K562 (cell line): Measurements from ENCODE around the gene ADGRB3. TPM values are rescaled to one million over a fixed set of nuclear protein-coding genes. Genes with fewer than 3 reads are reported as not detected.

ENCODE experiments used
- ATAC-seq: fragments of 200-7000 bp; cut with Tn5 transposase; 3 replicates; pipeline ENCODE4 v1.9.1; 2020; ENCODE audit warnings: moderate library complexity
- BruUV-seq: library from RNA; stranded (reverse); fragments of 400-500 nt; replicated peaks from 2 replicates; lab custom pipeline; 2021; lab: Mats Ljungman, UMichigan
- CTCF ChIA-PET: fragments of 300-600 bp; formaldehyde crosslinking; extraction: SDS; loops from one replicate; lab custom pipeline; 2021; ENCODE audit warnings: low intra/inter-chr PET ratio; lab: Yijun Ruan, JAX
- POLR2A ChIA-PET: fragments of 300-600, 350-650 bp; sonication (Branson Sonifier 250); formaldehyde crosslinking; extraction: SDS; loops from one replicate; lab custom pipeline; 2021; ENCODE audit warnings: antibody characterized with exemption, inconsistent platforms; lab: Yijun Ruan, JAX
- DNase-seq, 4 experiments: peaks; one replicate each; pipeline versions ENCODE4 v3.0.0 to v3.0.0-alpha.2; 2011 to 2018; ENCODE audit warnings: low spot score in 3 of 4, mixed read lengths in 3 of 4; ENCODE audit errors: extremely low read depth in 1 of 4
- FAIRE-seq: peaks from 2 replicates; lab custom pipeline; 2011; peaks lifted over from hg19 to GRCh38; lab: Jason Lieb, UNC
- H2AFZ ChIP-seq: 2 replicates; pipeline ENCODE4 v1.6.0; 2011; ENCODE audit warnings: low read depth, low read length, control low read depth, inconsistent platforms
- H3K27ac ChIP-seq: fragments of 200-600 bp; 3 replicates; pipeline ENCODE4 v1.8.0; 2011; ENCODE audit warnings: low read depth, mild to moderate bottlenecking, control low read depth, inconsistent platforms, low read length, moderate library complexity, mixed read lengths; ENCODE audit errors: extremely low read depth
- H3K27me3 ChIP-seq, 2 experiments: fragments of 300-600 bp in 1 of 2; 2 replicates in 1 of 2; 3 replicates in 1 of 2; pipeline versions ENCODE4 v1.6.0 to v1.8.0; 2011; ENCODE audit warnings: inconsistent platforms in 2 of 2, low read length in 2 of 2, mild to moderate bottlenecking in 1 of 2, mixed read lengths in 1 of 2, moderate library complexity in 1 of 2; ENCODE audit not compliant: control insufficient read depth in 2 of 2, insufficient read depth in 2 of 2
- H3K36me3 ChIP-seq: fragments of 300-600 bp; 3 replicates; pipeline ENCODE4 v1.8.0; 2011; ENCODE audit warnings: mild to moderate bottlenecking, low read length, inconsistent platforms; ENCODE audit not compliant: control insufficient read depth, insufficient read depth
- H3K4me1 ChIP-seq, 2 experiments: fragments of 200-600 bp in 1 of 2; replicated peaks in 1 of 2; 2 replicates in 1 of 2; 3 replicates in 1 of 2; pipeline versions ENCODE4 v1.5.1 to v1.8.0; 2011; ENCODE audit warnings: inconsistent platforms in 2 of 2, low read length in 2 of 2, mild to moderate bottlenecking in 1 of 2, mixed read lengths in 1 of 2, moderate library complexity in 1 of 2; ENCODE audit not compliant: control insufficient read depth in 2 of 2, insufficient read depth in 2 of 2
- H3K4me2 ChIP-seq: 2 replicates; pipeline ENCODE4 v1.6.1; 2011; ENCODE audit warnings: low read length, control low read depth, inconsistent platforms, mixed read lengths; ENCODE audit not compliant: insufficient read depth
- H3K4me3 ChIP-seq: fragments of 200-600 bp; sonication (generic), shearing (Covaris generic); 2 replicates; pipeline ENCODE4 v1.5.1; 2016; ENCODE audit warnings: control low read depth, inconsistent platforms
- H3K79me2 ChIP-seq: fragments of 200-600 bp; 3 replicates; pipeline ENCODE4 v1.8.0; 2011; ENCODE audit warnings: low read length, inconsistent platforms; ENCODE audit not compliant: control insufficient read depth, insufficient read depth
- H3K9ac ChIP-seq, 2 experiments: 2 replicates each; pipeline versions ENCODE4 v1.6.0 to v1.6.1; 2011; ENCODE audit warnings: low read depth in 2 of 2, low read length in 2 of 2, control low read depth in 1 of 2, inconsistent platforms in 1 of 2, mild to moderate bottlenecking in 1 of 2, mixed read lengths in 1 of 2; ENCODE audit not compliant: insufficient read depth in 1 of 2
- H3K9me1 ChIP-seq: one replicate; pipeline ENCODE4 v1.6.0; 2011; ENCODE audit warnings: inconsistent platforms, mild to moderate bottlenecking, low read length, moderate library complexity; ENCODE audit not compliant: control insufficient read depth, insufficient read depth
- H3K9me3 ChIP-seq: replicated peaks from 2 replicates; pipeline ENCODE4 v1.5.1; 2011; ENCODE audit warnings: low read depth, low read length, inconsistent platforms; ENCODE audit not compliant: control insufficient read depth, insufficient read depth
- H4K20me1 ChIP-seq: replicated peaks from 2 replicates; pipeline ENCODE4 v1.6.1; 2011; ENCODE audit warnings: low read length, inconsistent platforms, mixed read lengths; ENCODE audit not compliant: control insufficient read depth, insufficient read depth
- ARNT ChIP-seq, 2 experiments: fragments of 450-650 bp; IDR thresholded peaks; 2 replicates each; pipeline ENCODE4 v1.6.1; 2016; ENCODE audit warnings: mild to moderate bottlenecking in 1 of 2
- BHLHE40 ChIP-seq: IDR thresholded peaks from 2 replicates; pipeline ENCODE4 v1.6.1; 2011; ENCODE audit warnings: low read length, improper control_type of control experiment
- ILF3 ChIP-seq: fragments of 450-650 bp; IDR thresholded peaks from 2 replicates; pipeline ENCODE4 v1.6.1; 2018; ENCODE audit warnings: antibody characterized with exemption, mild to moderate bottlenecking, moderate library complexity, borderline replicate concordance
- MAFG ChIP-seq: fragments of 450-650 bp; conservative IDR thresholded peaks from 2 replicates; pipeline ENCODE4 v1.6.1; 2016; ENCODE audit warnings: missing genetic modification characterization, missing compliant biosample characterization
- NR1H2 ChIP-seq: sonication (generic); formaldehyde crosslinking; IDR thresholded peaks from 2 replicates; pipeline ENCODE4 v1.4.0; 2020; ENCODE audit warnings: mild to moderate bottlenecking, missing genetic modification reagents
- SMARCA5 ChIP-seq: fragments of 450-650 bp; IDR thresholded peaks from 2 replicates; pipeline ENCODE4 v1.6.1; 2016
- TBP ChIP-seq: optimal IDR thresholded peaks from 2 replicates; pipeline ENCODE3; 2011; ENCODE audit warnings: low read depth, low read length, improper control_type of control experiment
- ZNF316 ChIP-seq: fragments of 450-650 bp; IDR thresholded peaks from 2 replicates; pipeline ENCODE4 v1.6.1; 2016
- WGBS: fragments of 100-300 bp; shearing (Covaris generic); methylation state at CpG from one replicate; pipeline ENCODE4 v1.1.6; 2016; ENCODE audit warnings: low coverage, mixed read lengths; ENCODE audit not compliant: insufficient coverage; ENCODE audit errors: missing lambda C conversion rate; 5-methylcytosine and 5-hydroxymethylcytosine counted together
- in situ Hi-C: fragments of 300-500 bp; cut with MboI; formaldehyde crosslinking; loops from 4 replicates; pipeline ENCODE4 v1.15.0; 2018; ENCODE audit warnings: inconsistent platforms, mixed read lengths
- intact Hi-C: fragments of 100-400 bp; cut with micrococcal nuclease; formaldehyde crosslinking; loops from 2 replicates; pipeline ENCODE4 v1.14.2; 2022
- polyA plus RNA-seq, 8 experiments: library from polyadenylated mRNA; depleted of rRNA in 4 of 8; stranded (reverse) in 5 of 8; unstranded in 3 of 8; fragments of >200 nt; fragmentation: Nextera tagmentation in 2 of 8; fragmentation: Illumina TruSeq in 1 of 8; extraction: Ambion mirVana in 2 of 8; extraction: Trizol in 1 of 8; gene quantifications; 2 replicates each; pipeline versions ENCODE4 v1.2.1 to v1.2.3, GENCODE V29; 2011 to 2014; ENCODE audit warnings: inconsistent platforms in 1 of 8, missing spikeins in 1 of 8
- total RNA-seq, 7 experiments: library from RNA; depleted of rRNA in 6 of 7; stranded (reverse); fragments of >200 nt in 6 of 7; fragmentation: Illumina TruSeq in 2 of 7; extraction: Trizol in 2 of 7; gene quantifications; 2 replicates each; pipeline versions ENCODE4 v1.2.1 to v1.2.3, GENCODE V29; 2011 to 2021; ENCODE audit warnings: low replicate concordance in 1 of 7
- TF ChIP-seq, protein P1 (sequence below): fragments of 450-650 bp; IDR thresholded peaks from 2 replicates; pipeline ENCODE4 v1.6.1; 2017; ENCODE audit warnings: antibody characterized with exemption
- TF ChIP-seq, protein P2 (sequence below): fragments of 250-450 bp; sonication (Bioruptor Pico); IDR thresholded peaks from 2 replicates; pipeline ENCODE4 v1.5.0; 2022; ENCODE audit warnings: mild to moderate bottlenecking
- TF ChIP-seq, protein P3 (sequence below): fragments of 450-650 bp; IDR thresholded peaks from 2 replicates; pipeline ENCODE4 v1.6.1; 2016; ENCODE audit warnings: low read depth

The ADGRB3 gene
- total and polyA plus RNA-seq, 9 of the 15 experiments (the other 6 are each of a cell fraction or from before 2014, with no cell fraction given) = 0.90 to 7.8 (median 2.4) TPM

DNA sequence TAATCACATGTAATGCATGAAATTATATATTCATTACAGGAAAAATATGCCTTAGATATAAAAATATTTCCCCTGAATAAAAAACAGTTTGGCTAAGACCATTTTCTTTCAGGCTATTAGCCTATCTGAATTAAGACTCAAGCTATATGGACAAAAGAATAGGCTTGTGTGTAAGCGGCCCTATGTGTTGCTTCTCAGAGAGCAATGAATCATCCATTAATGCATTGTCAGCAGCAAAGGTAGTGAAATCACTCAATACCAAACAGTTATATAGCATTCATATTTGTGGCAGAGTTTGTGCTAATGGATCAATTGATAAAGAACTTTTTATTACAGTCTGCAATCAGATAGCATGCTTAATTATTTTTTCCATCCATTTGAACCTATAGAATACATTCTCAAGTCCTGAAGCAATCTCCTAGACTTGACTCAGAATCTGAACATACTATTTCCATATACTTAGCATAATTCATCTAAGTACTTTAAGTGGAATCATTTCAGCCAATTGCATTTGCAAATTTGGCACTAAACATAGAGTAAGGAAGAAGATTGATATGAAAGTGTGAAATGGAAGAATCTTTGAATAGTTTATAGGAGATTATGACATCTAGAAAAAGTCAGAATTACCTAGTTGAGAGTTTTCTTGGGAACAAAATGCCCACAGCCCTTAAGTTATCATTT, 112.2 kb downstream of the ADGRB3 start:
- no peak overlapping the region for H3K4me2 ChIP-seq
- DNase-seq (no peak), ATAC-seq (no peak), FAIRE-seq (no peak)
- no peaks in the 10 kb centered on the region for H3K27me3 ChIP-seq
- H3K27ac ChIP-seq = no peak overlapping the region
- intact Hi-C loops = no loop called here
- in situ Hi-C loops = no loop called here
- no peaks in the 10 kb centered on the region for H3K36me3 ChIP-seq
- CTCF ChIA-PET = no interaction called here
- WGBS = 88% methylated on average over 1 of the region's 1 CpG
- POLR2A ChIA-PET = no interaction called here
- peaks cover 0 to 8% of the 10 kb centered on the region in 2 experiments; a peak in 2 of 5 replicates for H3K4me1 ChIP-seq
- no peak overlapping the region for H3K4me3 ChIP-seq
- no TSS peak for BruUV-seq
- no peak overlapping the region for H2AFZ ChIP-seq
- peaks cover 2% of the 10 kb centered on the region; the same call in 1 of the 2 replicates for H3K9me3 ChIP-seq
- no peaks in the 10 kb centered on the region for H3K9me1 ChIP-seq
- H3K79me2 ChIP-seq = peaks cover 13% of the 10 kb centered on the region; the same call in 2 of the 3 replicates
- no peak overlapping the region for H3K9ac ChIP-seq
- no peaks in the 10 kb centered on the region for H4K20me1 ChIP-seq
- TF ChIP-seq, protein P1, sequence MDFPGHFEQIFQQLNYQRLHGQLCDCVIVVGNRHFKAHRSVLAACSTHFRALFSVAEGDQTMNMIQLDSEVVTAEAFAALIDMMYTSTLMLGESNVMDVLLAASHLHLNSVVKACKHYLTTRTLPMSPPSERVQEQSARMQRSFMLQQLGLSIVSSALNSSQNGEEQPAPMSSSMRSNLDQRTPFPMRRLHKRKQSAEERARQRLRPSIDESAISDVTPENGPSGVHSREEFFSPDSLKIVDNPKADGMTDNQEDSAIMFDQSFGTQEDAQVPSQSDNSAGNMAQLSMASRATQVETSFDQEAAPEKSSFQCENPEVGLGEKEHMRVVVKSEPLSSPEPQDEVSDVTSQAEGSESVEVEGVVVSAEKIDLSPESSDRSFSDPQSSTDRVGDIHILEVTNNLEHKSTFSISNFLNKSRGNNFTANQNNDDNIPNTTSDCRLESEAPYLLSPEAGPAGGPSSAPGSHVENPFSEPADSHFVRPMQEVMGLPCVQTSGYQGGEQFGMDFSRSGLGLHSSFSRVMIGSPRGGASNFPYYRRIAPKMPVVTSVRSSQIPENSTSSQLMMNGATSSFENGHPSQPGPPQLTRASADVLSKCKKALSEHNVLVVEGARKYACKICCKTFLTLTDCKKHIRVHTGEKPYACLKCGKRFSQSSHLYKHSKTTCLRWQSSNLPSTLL = no peak
- TF ChIP-seq NR1H2 (no peak), MAFG (tag) (0 out of 2 replicates have a peak, but pooled peaks have one; percentile 17), TBP (no peak), ILF3 (no peak), ARNT (IDR thresholded peaks at IDR 0.05) (no peak), BHLHE40 (no peak), ZNF316 (peak; percentile 59), SMARCA5 (no peak)
- TF ChIP-seq, protein P2, sequence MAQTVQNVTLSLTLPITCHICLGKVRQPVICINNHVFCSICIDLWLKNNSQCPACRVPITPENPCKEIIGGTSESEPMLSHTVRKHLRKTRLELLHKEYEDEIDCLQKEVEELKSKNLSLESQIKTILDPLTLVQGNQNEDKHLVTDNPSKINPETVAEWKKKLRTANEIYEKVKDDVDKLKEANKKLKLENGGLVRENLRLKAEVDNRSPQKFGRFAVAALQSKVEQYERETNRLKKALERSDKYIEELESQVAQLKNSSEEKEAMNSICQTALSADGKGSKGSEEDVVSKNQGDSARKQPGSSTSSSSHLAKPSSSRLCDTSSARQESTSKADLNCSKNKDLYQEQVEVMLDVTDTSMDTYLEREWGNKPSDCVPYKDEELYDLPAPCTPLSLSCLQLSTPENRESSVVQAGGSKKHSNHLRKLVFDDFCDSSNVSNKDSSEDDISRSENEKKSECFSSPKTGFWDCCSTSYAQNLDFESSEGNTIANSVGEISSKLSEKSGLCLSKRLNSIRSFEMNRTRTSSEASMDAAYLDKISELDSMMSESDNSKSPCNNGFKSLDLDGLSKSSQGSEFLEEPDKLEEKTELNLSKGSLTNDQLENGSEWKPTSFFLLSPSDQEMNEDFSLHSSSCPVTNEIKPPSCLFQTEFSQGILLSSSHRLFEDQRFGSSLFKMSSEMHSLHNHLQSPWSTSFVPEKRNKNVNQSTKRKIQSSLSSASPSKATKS (CRISPR knock-in tag) = no peak
- TF ChIP-seq, protein P3, sequence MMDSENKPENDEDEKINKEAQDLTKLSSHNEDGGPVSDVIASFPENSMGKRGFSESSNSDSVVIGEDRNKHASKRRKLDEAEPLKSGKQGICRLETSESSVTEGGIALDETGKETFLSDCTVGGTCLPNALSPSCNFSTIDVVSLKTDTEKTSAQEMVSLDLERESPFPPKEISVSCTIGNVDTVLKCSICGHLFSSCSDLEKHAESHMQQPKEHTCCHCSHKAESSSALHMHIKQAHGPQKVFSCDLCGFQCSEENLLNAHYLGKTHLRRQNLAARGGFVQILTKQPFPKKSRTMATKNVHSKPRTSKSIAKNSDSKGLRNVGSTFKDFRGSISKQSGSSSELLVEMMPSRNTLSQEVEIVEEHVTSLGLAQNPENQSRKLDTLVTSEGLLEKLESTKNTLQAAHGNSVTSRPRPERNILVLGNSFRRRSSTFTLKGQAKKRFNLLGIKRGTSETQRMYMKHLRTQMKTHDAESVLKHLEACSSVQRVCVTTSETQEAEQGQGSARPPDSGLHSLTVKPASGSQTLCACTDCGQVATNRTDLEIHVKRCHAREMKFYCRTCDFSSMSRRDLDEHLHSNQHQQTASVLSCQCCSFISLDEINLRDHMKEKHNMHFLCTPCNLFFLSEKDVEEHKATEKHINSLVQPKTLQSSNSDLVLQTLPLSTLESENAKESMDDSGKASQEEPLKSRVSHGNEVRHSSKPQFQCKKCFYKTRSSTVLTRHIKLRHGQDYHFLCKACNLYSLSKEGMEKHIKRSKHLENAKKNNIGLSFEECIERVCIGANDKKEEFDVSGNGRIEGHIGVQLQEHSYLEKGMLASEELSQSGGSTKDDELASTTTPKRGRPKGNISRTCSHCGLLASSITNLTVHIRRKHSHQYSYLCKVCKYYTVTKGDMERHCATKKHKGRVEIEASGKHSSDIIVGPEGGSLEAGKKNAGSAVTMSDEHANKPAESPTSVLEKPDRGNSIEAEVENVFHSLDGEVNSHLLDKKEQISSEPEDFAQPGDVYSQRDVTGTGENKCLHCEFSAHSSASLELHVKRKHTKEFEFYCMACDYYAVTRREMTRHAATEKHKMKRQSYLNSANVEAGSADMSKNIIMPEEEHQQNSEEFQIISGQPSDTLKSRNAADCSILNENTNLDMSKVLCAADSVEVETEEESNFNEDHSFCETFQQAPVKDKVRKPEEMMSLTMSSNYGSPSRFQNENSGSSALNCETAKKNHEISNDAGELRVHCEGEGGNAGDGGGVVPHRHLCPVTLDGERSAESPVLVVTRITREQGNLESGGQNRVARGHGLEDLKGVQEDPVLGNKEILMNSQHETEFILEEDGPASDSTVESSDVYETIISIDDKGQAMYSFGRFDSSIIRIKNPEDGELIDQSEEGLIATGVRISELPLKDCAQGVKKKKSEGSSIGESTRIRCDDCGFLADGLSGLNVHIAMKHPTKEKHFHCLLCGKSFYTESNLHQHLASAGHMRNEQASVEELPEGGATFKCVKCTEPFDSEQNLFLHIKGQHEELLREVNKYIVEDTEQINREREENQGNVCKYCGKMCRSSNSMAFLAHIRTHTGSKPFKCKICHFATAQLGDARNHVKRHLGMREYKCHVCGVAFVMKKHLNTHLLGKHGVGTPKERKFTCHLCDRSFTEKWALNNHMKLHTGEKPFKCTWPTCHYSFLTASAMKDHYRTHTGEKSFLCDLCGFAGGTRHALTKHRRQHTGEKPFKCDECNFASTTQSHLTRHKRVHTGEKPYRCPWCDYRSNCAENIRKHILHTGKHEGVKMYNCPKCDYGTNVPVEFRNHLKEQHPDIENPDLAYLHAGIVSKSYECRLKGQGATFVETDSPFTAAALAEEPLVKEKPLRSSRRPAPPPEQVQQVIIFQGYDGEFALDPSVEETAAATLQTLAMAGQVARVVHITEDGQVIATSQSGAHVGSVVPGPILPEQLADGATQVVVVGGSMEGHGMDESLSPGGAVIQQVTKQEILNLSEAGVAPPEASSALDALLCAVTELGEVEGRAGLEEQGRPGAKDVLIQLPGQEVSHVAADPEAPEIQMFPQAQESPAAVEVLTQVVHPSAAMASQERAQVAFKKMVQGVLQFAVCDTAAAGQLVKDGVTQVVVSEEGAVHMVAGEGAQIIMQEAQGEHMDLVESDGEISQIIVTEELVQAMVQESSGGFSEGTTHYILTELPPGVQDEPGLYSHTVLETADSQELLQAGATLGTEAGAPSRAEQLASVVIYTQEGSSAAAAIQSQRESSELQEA = no peak
